WTC11 (cell line): ENCODE data around the gene F13A1. TPM values are rescaled to one million over a fixed set of nuclear protein-coding genes. Genes with fewer than 3 reads are reported as not detected.

Experiments used
- ATAC-seq: fragments of 200-7000 bp; cut with Tn5 transposase; 2 replicates; pipeline ENCODE4 v1.10.0; 2021; ENCODE audit warnings: mild to moderate bottlenecking, moderate library complexity
- CTCF ChIA-PET: fragments of 300-600 bp; sonication (Branson Sonifier 250); formaldehyde crosslinking; loops from one replicate; lab custom pipeline; 2021; ENCODE audit warnings: antibody characterized with exemption; lab: Charles Lee
- POLR2A ChIA-PET: fragments of 350-600 bp; sonication (Branson Sonifier 250); formaldehyde crosslinking; loops from one replicate; lab custom pipeline; 2021; ENCODE audit warnings: antibody characterized with exemption; lab: Charles Lee
- DNase-seq: peaks from one replicate; pipeline ENCODE4 v3.0.0; 2021; ENCODE audit warnings: low spot score
- H3K27ac Mint-ChIP-seq: 2 replicates; pipeline ENCODE4 v1.8.0; 2021; ENCODE audit warnings: mixed read lengths
- H3K27me3 Mint-ChIP-seq: 2 replicates; pipeline ENCODE4 v1.8.0; 2021; ENCODE audit warnings: low read depth, mild to moderate bottlenecking, moderate library complexity, mixed read lengths
- H3K36me3 Mint-ChIP-seq: 2 replicates; pipeline ENCODE4 v1.8.0; 2021; ENCODE audit warnings: mixed read lengths
- H3K4me1 Mint-ChIP-seq: 2 replicates; pipeline ENCODE4 v1.8.0; 2022; ENCODE audit warnings: mixed read lengths
- H3K4me3 Mint-ChIP-seq: 2 replicates; pipeline ENCODE4 v1.8.0; 2021; ENCODE audit warnings: mild to moderate bottlenecking, moderate library complexity, mixed read lengths
- H3K9me3 Mint-ChIP-seq: 2 replicates; pipeline ENCODE4 v1.8.0; 2021; ENCODE audit warnings: mixed read lengths
- ATF1 ChIP-seq: sonication (generic); formaldehyde crosslinking; IDR thresholded peaks from 2 replicates; pipeline ENCODE4 v1.8.1; 2023; ENCODE audit warnings: mild to moderate bottlenecking, moderate library complexity, missing genetic modification reagents
- ESRRA ChIP-seq: sonication (generic); formaldehyde crosslinking; IDR thresholded peaks from 2 replicates; pipeline ENCODE4 v1.8.1; 2022; ENCODE audit warnings: mild to moderate bottlenecking, missing genetic modification reagents, borderline replicate concordance
- IRF2 ChIP-seq: sonication (generic); formaldehyde crosslinking; IDR thresholded peaks from 2 replicates; pipeline ENCODE4 v1.8.0; 2022; ENCODE audit warnings: low read depth, missing genetic modification reagents, borderline replicate concordance
- NFYB ChIP-seq: sonication (generic); formaldehyde crosslinking; conservative IDR thresholded peaks from 2 replicates; pipeline ENCODE4 v1.8.0; 2022; ENCODE audit warnings: low read depth, missing genetic modification reagents
- NR1H2 ChIP-seq: sonication (generic); formaldehyde crosslinking; IDR thresholded peaks from 2 replicates; pipeline ENCODE4 v1.9.0; 2021; ENCODE audit warnings: mild to moderate bottlenecking, moderate library complexity, missing genetic modification reagents
- PRRX2 ChIP-seq: fragments of 250-450 bp; sonication (Bioruptor Pico); IDR thresholded peaks from 2 replicates; pipeline ENCODE4 v1.8.0; 2021; ENCODE audit warnings: mild to moderate bottlenecking
- SP1 ChIP-seq: sonication (generic); formaldehyde crosslinking; conservative IDR thresholded peaks from 2 replicates; pipeline ENCODE4 v1.8.1; 2022; ENCODE audit warnings: missing genetic modification reagents
- ZNF219 ChIP-seq: sonication (generic); formaldehyde crosslinking; IDR thresholded peaks from 2 replicates; pipeline ENCODE4 v1.8.0; 2023; ENCODE audit warnings: missing genetic modification reagents, mild to moderate bottlenecking, borderline replicate concordance
- ZNF423 ChIP-seq: fragments of 250-450 bp; sonication (Bioruptor Pico); IDR thresholded peaks from 2 replicates; pipeline ENCODE4 v2.1.2; 2022; ENCODE audit warnings: mild to moderate bottlenecking, moderate library complexity
- total RNA-seq: library from RNA; stranded (reverse); gene quantifications from 3 replicates; pipeline ENCODE4 v1.2.3, GENCODE V29; 2021
- TF ChIP-seq, protein P1 (sequence below): fragments of 200-600 bp; IDR thresholded peaks from 2 replicates; pipeline ENCODE4 v1.8.0; 2022; ENCODE audit warnings: antibody characterized with exemption
- TF ChIP-seq, protein P2 (sequence below): sonication (generic); formaldehyde crosslinking; conservative IDR thresholded peaks from 2 replicates; pipeline ENCODE4 v1.8.1; 2023; ENCODE audit warnings: mild to moderate bottlenecking, low read depth, missing genetic modification reagents, moderate library complexity
- TF ChIP-seq, protein P3 (sequence below): fragments of 250-450 bp; sonication (Bioruptor Pico); IDR thresholded peaks from 2 replicates; pipeline ENCODE4 v1.9.0; 2021; ENCODE audit warnings: mild to moderate bottlenecking
- TF ChIP-seq, protein P4 (sequence below): sonication (generic); formaldehyde crosslinking; IDR thresholded peaks from 2 replicates; pipeline ENCODE4 v1.8.0; 2022; ENCODE audit warnings: missing genetic modification reagents
- TF ChIP-seq, protein P5 (sequence below): sonication (generic); formaldehyde crosslinking; IDR thresholded peaks from 2 replicates; pipeline ENCODE4 v1.8.0; 2023; ENCODE audit warnings: missing genetic modification reagents, mild to moderate bottlenecking, borderline replicate concordance
- TF ChIP-seq, protein P6 (sequence below): sonication (generic); formaldehyde crosslinking; IDR thresholded peaks from 2 replicates; pipeline ENCODE4 v1.8.1; 2022; ENCODE audit warnings: mild to moderate bottlenecking, moderate library complexity, missing genetic modification reagents
- TF ChIP-seq, protein P7 (sequence below): fragments of 250-450 bp; sonication (Bioruptor Pico); IDR thresholded peaks from 2 replicates; pipeline ENCODE4 v1.9.0; 2021; ENCODE audit warnings: mild to moderate bottlenecking, borderline replicate concordance

The F13A1 gene
- total RNA-seq, 1 experiment from 2014 or later, result 1.0 TPM

DNA sequence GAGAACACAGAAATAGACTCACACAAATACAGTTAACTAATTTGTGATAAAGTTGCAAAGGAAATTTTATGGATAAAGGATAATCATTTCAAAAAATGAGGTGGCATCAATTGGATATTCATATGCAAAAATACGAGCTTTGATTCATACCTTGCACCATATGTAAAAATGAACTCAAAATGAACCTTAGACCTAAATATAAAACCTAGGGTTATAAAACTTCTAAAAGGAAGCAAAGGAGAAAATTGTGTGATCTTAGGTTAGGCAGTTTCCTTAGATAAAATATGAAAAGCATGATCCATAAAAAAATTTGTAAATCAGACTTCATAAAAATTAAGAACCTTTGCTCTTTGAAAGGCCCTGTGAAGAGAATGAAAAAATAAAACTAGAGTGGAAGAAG, 85.5 kb downstream of the F13A1 start:
- Mint-ChIP-seq H3K27me3 (no peaks in the 10 kb centered on the region), H3K9me3 (peaks cover 5% of the 10 kb centered on the region; the same call in 1 of the 2 replicates), H3K4me3 (no peak overlapping the region), H3K27ac (no peak overlapping the region), H3K36me3 (no peaks in the 10 kb centered on the region), H3K4me1 (no peaks in the 10 kb centered on the region)
- no peak for DNase-seq
- no peak for ATAC-seq
- CTCF ChIA-PET, result no interaction called here
- POLR2A ChIA-PET, result no interaction called here
- TF ChIP-seq, protein P1, sequence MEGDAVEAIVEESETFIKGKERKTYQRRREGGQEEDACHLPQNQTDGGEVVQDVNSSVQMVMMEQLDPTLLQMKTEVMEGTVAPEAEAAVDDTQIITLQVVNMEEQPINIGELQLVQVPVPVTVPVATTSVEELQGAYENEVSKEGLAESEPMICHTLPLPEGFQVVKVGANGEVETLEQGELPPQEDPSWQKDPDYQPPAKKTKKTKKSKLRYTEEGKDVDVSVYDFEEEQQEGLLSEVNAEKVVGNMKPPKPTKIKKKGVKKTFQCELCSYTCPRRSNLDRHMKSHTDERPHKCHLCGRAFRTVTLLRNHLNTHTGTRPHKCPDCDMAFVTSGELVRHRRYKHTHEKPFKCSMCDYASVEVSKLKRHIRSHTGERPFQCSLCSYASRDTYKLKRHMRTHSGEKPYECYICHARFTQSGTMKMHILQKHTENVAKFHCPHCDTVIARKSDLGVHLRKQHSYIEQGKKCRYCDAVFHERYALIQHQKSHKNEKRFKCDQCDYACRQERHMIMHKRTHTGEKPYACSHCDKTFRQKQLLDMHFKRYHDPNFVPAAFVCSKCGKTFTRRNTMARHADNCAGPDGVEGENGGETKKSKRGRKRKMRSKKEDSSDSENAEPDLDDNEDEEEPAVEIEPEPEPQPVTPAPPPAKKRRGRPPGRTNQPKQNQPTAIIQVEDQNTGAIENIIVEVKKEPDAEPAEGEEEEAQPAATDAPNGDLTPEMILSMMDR, result no peak
- no peak for TF ChIP-seq SP1
- TF ChIP-seq NR1H2 (CRISPR knock-in tag), result no peak
- TF ChIP-seq, protein P2, sequence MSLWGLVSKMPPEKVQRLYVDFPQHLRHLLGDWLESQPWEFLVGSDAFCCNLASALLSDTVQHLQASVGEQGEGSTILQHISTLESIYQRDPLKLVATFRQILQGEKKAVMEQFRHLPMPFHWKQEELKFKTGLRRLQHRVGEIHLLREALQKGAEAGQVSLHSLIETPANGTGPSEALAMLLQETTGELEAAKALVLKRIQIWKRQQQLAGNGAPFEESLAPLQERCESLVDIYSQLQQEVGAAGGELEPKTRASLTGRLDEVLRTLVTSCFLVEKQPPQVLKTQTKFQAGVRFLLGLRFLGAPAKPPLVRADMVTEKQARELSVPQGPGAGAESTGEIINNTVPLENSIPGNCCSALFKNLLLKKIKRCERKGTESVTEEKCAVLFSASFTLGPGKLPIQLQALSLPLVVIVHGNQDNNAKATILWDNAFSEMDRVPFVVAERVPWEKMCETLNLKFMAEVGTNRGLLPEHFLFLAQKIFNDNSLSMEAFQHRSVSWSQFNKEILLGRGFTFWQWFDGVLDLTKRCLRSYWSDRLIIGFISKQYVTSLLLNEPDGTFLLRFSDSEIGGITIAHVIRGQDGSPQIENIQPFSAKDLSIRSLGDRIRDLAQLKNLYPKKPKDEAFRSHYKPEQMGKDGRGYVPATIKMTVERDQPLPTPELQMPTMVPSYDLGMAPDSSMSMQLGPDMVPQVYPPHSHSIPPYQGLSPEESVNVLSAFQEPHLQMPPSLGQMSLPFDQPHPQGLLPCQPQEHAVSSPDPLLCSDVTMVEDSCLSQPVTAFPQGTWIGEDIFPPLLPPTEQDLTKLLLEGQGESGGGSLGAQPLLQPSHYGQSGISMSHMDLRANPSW (CRISPR knock-in tag), result no peak
- TF ChIP-seq ATF1 (CRISPR knock-in tag), result no peak
- no peak for TF ChIP-seq ESRRA (CRISPR knock-in tag)
- TF ChIP-seq ZNF423 (CRISPR knock-in tag), result no peak
- TF ChIP-seq, protein P3, sequence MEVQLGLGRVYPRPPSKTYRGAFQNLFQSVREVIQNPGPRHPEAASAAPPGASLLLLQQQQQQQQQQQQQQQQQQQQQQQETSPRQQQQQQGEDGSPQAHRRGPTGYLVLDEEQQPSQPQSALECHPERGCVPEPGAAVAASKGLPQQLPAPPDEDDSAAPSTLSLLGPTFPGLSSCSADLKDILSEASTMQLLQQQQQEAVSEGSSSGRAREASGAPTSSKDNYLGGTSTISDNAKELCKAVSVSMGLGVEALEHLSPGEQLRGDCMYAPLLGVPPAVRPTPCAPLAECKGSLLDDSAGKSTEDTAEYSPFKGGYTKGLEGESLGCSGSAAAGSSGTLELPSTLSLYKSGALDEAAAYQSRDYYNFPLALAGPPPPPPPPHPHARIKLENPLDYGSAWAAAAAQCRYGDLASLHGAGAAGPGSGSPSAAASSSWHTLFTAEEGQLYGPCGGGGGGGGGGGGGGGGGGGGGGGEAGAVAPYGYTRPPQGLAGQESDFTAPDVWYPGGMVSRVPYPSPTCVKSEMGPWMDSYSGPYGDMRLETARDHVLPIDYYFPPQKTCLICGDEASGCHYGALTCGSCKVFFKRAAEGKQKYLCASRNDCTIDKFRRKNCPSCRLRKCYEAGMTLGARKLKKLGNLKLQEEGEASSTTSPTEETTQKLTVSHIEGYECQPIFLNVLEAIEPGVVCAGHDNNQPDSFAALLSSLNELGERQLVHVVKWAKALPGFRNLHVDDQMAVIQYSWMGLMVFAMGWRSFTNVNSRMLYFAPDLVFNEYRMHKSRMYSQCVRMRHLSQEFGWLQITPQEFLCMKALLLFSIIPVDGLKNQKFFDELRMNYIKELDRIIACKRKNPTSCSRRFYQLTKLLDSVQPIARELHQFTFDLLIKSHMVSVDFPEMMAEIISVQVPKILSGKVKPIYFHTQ (CRISPR knock-in tag), result no peak
- TF ChIP-seq, protein P4, sequence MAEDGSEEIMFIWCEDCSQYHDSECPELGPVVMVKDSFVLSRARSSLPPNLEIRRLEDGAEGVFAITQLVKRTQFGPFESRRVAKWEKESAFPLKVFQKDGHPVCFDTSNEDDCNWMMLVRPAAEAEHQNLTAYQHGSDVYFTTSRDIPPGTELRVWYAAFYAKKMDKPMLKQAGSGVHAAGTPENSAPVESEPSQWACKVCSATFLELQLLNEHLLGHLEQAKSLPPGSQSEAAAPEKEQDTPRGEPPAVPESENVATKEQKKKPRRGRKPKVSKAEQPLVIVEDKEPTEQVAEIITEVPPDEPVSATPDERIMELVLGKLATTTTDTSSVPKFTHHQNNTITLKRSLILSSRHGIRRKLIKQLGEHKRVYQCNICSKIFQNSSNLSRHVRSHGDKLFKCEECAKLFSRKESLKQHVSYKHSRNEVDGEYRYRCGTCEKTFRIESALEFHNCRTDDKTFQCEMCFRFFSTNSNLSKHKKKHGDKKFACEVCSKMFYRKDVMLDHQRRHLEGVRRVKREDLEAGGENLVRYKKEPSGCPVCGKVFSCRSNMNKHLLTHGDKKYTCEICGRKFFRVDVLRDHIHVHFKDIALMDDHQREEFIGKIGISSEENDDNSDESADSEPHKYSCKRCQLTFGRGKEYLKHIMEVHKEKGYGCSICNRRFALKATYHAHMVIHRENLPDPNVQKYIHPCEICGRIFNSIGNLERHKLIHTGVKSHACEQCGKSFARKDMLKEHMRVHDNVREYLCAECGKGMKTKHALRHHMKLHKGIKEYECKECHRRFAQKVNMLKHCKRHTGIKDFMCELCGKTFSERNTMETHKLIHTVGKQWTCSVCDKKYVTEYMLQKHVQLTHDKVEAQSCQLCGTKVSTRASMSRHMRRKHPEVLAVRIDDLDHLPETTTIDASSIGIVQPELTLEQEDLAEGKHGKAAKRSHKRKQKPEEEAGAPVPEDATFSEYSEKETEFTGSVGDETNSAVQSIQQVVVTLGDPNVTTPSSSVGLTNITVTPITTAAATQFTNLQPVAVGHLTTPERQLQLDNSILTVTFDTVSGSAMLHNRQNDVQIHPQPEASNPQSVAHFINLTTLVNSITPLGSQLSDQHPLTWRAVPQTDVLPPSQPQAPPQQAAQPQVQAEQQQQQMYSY (CRISPR knock-in tag), result no peak
- no peak for TF ChIP-seq IRF2 (CRISPR knock-in tag)
- no peak for TF ChIP-seq ZNF219 (CRISPR knock-in tag)
- TF ChIP-seq PRRX2 (CRISPR knock-in tag), result no peak
- TF ChIP-seq, protein P5, sequence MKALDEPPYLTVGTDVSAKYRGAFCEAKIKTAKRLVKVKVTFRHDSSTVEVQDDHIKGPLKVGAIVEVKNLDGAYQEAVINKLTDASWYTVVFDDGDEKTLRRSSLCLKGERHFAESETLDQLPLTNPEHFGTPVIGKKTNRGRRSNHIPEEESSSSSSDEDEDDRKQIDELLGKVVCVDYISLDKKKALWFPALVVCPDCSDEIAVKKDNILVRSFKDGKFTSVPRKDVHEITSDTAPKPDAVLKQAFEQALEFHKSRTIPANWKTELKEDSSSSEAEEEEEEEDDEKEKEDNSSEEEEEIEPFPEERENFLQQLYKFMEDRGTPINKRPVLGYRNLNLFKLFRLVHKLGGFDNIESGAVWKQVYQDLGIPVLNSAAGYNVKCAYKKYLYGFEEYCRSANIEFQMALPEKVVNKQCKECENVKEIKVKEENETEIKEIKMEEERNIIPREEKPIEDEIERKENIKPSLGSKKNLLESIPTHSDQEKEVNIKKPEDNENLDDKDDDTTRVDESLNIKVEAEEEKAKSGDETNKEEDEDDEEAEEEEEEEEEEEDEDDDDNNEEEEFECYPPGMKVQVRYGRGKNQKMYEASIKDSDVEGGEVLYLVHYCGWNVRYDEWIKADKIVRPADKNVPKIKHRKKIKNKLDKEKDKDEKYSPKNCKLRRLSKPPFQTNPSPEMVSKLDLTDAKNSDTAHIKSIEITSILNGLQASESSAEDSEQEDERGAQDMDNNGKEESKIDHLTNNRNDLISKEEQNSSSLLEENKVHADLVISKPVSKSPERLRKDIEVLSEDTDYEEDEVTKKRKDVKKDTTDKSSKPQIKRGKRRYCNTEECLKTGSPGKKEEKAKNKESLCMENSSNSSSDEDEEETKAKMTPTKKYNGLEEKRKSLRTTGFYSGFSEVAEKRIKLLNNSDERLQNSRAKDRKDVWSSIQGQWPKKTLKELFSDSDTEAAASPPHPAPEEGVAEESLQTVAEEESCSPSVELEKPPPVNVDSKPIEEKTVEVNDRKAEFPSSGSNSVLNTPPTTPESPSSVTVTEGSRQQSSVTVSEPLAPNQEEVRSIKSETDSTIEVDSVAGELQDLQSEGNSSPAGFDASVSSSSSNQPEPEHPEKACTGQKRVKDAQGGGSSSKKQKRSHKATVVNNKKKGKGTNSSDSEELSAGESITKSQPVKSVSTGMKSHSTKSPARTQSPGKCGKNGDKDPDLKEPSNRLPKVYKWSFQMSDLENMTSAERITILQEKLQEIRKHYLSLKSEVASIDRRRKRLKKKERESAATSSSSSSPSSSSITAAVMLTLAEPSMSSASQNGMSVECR (CRISPR knock-in tag), result no peak
- TF ChIP-seq NFYB (CRISPR knock-in tag), result no peak
- TF ChIP-seq, protein P6, sequence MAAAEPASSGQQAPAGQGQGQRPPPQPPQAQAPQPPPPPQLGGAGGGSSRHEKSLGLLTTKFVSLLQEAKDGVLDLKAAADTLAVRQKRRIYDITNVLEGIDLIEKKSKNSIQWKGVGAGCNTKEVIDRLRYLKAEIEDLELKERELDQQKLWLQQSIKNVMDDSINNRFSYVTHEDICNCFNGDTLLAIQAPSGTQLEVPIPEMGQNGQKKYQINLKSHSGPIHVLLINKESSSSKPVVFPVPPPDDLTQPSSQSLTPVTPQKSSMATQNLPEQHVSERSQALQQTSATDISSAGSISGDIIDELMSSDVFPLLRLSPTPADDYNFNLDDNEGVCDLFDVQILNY, result no peak
- TF ChIP-seq, protein P7, sequence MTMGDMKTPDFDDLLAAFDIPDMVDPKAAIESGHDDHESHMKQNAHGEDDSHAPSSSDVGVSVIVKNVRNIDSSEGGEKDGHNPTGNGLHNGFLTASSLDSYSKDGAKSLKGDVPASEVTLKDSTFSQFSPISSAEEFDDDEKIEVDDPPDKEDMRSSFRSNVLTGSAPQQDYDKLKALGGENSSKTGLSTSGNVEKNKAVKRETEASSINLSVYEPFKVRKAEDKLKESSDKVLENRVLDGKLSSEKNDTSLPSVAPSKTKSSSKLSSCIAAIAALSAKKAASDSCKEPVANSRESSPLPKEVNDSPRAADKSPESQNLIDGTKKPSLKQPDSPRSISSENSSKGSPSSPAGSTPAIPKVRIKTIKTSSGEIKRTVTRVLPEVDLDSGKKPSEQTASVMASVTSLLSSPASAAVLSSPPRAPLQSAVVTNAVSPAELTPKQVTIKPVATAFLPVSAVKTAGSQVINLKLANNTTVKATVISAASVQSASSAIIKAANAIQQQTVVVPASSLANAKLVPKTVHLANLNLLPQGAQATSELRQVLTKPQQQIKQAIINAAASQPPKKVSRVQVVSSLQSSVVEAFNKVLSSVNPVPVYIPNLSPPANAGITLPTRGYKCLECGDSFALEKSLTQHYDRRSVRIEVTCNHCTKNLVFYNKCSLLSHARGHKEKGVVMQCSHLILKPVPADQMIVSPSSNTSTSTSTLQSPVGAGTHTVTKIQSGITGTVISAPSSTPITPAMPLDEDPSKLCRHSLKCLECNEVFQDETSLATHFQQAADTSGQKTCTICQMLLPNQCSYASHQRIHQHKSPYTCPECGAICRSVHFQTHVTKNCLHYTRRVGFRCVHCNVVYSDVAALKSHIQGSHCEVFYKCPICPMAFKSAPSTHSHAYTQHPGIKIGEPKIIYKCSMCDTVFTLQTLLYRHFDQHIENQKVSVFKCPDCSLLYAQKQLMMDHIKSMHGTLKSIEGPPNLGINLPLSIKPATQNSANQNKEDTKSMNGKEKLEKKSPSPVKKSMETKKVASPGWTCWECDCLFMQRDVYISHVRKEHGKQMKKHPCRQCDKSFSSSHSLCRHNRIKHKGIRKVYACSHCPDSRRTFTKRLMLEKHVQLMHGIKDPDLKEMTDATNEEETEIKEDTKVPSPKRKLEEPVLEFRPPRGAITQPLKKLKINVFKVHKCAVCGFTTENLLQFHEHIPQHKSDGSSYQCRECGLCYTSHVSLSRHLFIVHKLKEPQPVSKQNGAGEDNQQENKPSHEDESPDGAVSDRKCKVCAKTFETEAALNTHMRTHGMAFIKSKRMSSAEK (CRISPR knock-in tag), result no peak
